SK-N-SH treated with all-trans-retinoic acid at 6 μM for 48 hours (cell line): ENCODE data around the gene APAF1.
"Not testable (repeated sequence)": the region's sequence is repeated elsewhere in the genome, so short reads cannot be mapped to it uniquely, and the experiment has no call there.

ENCODE experiments used
- ATAC-seq: fragments of 200-7000 bp; cut with Tn5 transposase; 3 replicates; pipeline ENCODE4 v1.9.1; 2020; ENCODE audit warnings: mild to moderate bottlenecking, moderate library complexity
- ARNTL ChIP-seq: fragments of 450-650 bp; formaldehyde crosslinking; IDR thresholded peaks from 2 replicates; pipeline ENCODE4 v1.5.0; 2020; ENCODE audit warnings: low read depth, mild to moderate bottlenecking, moderate library complexity, borderline replicate concordance
- CSDC2 ChIP-seq: fragments of 250-450 bp; sonication (Bioruptor Pico); IDR thresholded peaks from 2 replicates; pipeline ENCODE4 v1.5.0; 2020; ENCODE audit warnings: mild to moderate bottlenecking, moderate library complexity
- ESRRG ChIP-seq: fragments of 250-450 bp; sonication (Bioruptor Pico); IDR thresholded peaks from 2 replicates; pipeline ENCODE4 v1.6.1; 2021; ENCODE audit warnings: mild to moderate bottlenecking
- GLIS3 ChIP-seq: fragments of 250-450 bp; sonication (Bioruptor Pico); IDR thresholded peaks from 2 replicates; pipeline ENCODE4 v1.5.0; 2020; ENCODE audit warnings: mild to moderate bottlenecking, moderate library complexity
- ISL1 ChIP-seq: fragments of 250-450 bp; sonication (Bioruptor Pico); IDR thresholded peaks from 2 replicates; pipeline ENCODE4 v2.1.2; 2022; ENCODE audit warnings: mild to moderate bottlenecking, moderate library complexity
- OSR1 ChIP-seq: fragments of 250-450 bp; sonication (Bioruptor Pico); IDR thresholded peaks from 2 replicates; pipeline ENCODE4 v1.8.0; 2022; ENCODE audit warnings: moderate library complexity, mild to moderate bottlenecking, inconsistent platforms
- RARB ChIP-seq: fragments of 250-450 bp; sonication (Bioruptor Pico); IDR thresholded peaks from 2 replicates; pipeline ENCODE4 v1.8.0; 2021; ENCODE audit warnings: mild to moderate bottlenecking, moderate library complexity
- SNAI2 ChIP-seq: fragments of 250-450 bp; sonication (Bioruptor Pico); IDR thresholded peaks from 2 replicates; pipeline ENCODE4 v1.5.0; 2020; ENCODE audit warnings: mild to moderate bottlenecking, moderate library complexity
- ZC3H10 ChIP-seq: fragments of 250-450 bp; sonication (Bioruptor Pico); IDR thresholded peaks from 2 replicates; pipeline ENCODE4 v1.5.1; 2021; ENCODE audit warnings: mild to moderate bottlenecking, moderate library complexity
- ZFP3 ChIP-seq: fragments of 250-450 bp; sonication (Bioruptor Pico); IDR thresholded peaks from 2 replicates; pipeline ENCODE4 v1.5.0; 2020; ENCODE audit warnings: mild to moderate bottlenecking, moderate library complexity
- ZNF565 ChIP-seq: fragments of 450-650 bp; formaldehyde crosslinking; conservative IDR thresholded peaks from 2 replicates; pipeline ENCODE4 v1.5.0; 2020; ENCODE audit warnings: low read depth, mild to moderate bottlenecking, moderate library complexity
- ZNF70 ChIP-seq: fragments of 450-650 bp; formaldehyde crosslinking; IDR thresholded peaks from 2 replicates; pipeline ENCODE4 v1.5.0; 2020; ENCODE audit warnings: mild to moderate bottlenecking, moderate library complexity
- TF ChIP-seq, protein P1 (sequence below): fragments of 250-450 bp; sonication (Bioruptor Pico); IDR thresholded peaks from 2 replicates; pipeline ENCODE4 v1.5.0; 2020; ENCODE audit warnings: mild to moderate bottlenecking, moderate library complexity
- TF ChIP-seq, protein P2 (sequence below): fragments of 250-450 bp; sonication (Bioruptor Pico); IDR thresholded peaks from 2 replicates; pipeline ENCODE4 v1.5.1; 2021; ENCODE audit warnings: mild to moderate bottlenecking, moderate library complexity
- TF ChIP-seq, protein P3 (sequence below): fragments of 250-450 bp; sonication (Bioruptor Pico); IDR thresholded peaks from 2 replicates; pipeline ENCODE4 v1.8.0; 2021; ENCODE audit warnings: low read depth, mild to moderate bottlenecking, moderate library complexity, borderline replicate concordance
- TF ChIP-seq, protein P4 (sequence below): fragments of 250-450 bp; sonication (Bioruptor Pico); IDR thresholded peaks from 2 replicates; pipeline ENCODE4 v1.8.0; 2020; ENCODE audit warnings: mild to moderate bottlenecking, moderate library complexity, borderline replicate concordance
- TF ChIP-seq, protein P5 (sequence below): fragments of 250-450 bp; sonication (Bioruptor Pico); IDR thresholded peaks from 2 replicates; pipeline ENCODE4 v1.5.1; 2020; ENCODE audit warnings: low read depth, mild to moderate bottlenecking, moderate library complexity

Gene APAF1, protein sequence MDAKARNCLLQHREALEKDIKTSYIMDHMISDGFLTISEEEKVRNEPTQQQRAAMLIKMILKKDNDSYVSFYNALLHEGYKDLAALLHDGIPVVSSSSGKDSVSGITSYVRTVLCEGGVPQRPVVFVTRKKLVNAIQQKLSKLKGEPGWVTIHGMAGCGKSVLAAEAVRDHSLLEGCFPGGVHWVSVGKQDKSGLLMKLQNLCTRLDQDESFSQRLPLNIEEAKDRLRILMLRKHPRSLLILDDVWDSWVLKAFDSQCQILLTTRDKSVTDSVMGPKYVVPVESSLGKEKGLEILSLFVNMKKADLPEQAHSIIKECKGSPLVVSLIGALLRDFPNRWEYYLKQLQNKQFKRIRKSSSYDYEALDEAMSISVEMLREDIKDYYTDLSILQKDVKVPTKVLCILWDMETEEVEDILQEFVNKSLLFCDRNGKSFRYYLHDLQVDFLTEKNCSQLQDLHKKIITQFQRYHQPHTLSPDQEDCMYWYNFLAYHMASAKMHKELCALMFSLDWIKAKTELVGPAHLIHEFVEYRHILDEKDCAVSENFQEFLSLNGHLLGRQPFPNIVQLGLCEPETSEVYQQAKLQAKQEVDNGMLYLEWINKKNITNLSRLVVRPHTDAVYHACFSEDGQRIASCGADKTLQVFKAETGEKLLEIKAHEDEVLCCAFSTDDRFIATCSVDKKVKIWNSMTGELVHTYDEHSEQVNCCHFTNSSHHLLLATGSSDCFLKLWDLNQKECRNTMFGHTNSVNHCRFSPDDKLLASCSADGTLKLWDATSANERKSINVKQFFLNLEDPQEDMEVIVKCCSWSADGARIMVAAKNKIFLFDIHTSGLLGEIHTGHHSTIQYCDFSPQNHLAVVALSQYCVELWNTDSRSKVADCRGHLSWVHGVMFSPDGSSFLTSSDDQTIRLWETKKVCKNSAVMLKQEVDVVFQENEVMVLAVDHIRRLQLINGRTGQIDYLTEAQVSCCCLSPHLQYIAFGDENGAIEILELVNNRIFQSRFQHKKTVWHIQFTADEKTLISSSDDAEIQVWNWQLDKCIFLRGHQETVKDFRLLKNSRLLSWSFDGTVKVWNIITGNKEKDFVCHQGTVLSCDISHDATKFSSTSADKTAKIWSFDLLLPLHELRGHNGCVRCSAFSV (N-terminal part only)

DNA sequence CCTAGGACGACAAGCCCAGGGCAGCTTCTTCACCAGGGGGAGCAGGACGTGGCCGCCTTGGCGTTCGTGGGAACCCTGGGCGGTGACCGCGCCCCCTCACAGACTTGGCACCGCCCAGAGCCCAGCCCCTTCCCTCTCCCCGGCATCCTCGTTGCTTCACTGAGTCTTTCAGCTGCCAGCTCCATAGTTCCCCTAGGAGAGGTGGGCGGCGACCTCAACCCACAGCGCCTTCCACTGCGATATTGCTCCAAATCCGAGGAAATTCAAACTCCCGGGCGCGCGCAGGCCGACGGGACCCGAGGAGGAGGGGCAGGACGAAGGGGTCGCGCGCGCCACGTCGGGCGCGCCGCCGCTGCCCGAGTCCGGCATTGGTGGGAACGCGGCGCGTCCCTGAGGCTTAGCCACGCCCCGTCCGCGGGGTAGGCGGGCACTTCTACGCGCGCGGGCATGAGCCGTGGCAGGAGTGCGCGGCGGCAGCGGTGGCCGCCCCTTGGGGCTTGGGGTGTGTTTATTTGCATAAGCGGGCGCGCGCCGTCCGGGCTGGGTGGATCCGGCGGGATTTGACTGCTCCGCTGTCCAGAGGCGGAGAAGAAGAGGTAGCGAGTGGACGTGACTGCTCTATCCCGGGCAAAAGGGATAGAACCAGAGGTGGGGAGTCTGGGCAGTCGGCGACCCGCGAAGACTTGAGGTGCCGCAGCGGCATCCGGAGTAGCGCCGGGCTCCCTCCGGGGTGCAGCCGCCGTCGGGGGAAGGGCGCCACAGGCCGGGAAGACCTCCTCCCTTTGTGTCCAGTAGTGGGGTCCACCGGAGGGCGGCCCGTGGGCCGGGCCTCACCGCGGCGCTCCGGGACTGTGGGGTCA, at the start of gene APAF1, which contains the start of gene IKBIP:
TSS of gene APAF1 (plus strand) at position 579 of the 860 bp plus-strand sequence. CDS start 3,070 bp downstream, outside the sequence.
TSS of gene IKBIP (minus strand) at position 77 of the 860 bp plus-strand sequence. CDS start 87 bp downstream, outside the sequence.
- TF ChIP-seq RARB (no peak), ZFP3 (CRISPR knock-in tag) (no peak), ZNF70 (no peak)
- TF ChIP-seq, protein P1, sequence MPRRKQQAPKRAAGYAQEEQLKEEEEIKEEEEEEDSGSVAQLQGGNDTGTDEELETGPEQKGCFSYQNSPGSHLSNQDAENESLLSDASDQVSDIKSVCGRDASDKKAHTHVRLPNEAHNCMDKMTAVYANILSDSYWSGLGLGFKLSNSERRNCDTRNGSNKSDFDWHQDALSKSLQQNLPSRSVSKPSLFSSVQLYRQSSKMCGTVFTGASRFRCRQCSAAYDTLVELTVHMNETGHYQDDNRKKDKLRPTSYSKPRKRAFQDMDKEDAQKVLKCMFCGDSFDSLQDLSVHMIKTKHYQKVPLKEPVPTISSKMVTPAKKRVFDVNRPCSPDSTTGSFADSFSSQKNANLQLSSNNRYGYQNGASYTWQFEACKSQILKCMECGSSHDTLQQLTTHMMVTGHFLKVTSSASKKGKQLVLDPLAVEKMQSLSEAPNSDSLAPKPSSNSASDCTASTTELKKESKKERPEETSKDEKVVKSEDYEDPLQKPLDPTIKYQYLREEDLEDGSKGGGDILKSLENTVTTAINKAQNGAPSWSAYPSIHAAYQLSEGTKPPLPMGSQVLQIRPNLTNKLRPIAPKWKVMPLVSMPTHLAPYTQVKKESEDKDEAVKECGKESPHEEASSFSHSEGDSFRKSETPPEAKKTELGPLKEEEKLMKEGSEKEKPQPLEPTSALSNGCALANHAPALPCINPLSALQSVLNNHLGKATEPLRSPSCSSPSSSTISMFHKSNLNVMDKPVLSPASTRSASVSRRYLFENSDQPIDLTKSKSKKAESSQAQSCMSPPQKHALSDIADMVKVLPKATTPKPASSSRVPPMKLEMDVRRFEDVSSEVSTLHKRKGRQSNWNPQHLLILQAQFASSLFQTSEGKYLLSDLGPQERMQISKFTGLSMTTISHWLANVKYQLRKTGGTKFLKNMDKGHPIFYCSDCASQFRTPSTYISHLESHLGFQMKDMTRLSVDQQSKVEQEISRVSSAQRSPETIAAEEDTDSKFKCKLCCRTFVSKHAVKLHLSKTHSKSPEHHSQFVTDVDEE (CRISPR knock-in tag): peak; percentile 10; the same call in 1 of the 2 replicates
- peak; percentile 91 for ATAC-seq

DNA sequence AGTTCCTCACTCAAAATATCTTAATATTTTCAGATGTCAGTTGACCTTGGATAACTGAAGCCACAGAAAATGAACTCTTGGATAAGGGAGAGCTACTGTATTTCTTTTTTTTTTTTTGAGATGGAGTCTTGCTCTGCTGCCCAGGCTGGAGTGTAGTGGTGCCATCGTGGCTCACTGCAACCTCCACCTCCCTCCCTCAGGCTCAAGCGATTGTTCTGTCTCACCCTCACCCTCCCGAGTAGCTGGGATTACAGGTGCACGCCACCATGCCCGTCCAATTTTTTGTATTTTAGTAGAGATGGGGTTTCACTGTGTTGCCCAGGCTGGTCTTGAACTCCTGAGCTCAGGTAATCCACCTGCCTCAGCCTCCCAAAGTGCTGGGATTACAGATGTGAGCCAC, 47.8 kb upstream of the APAF1 start:
- not testable (repeated sequence) for ATAC-seq

DNA sequence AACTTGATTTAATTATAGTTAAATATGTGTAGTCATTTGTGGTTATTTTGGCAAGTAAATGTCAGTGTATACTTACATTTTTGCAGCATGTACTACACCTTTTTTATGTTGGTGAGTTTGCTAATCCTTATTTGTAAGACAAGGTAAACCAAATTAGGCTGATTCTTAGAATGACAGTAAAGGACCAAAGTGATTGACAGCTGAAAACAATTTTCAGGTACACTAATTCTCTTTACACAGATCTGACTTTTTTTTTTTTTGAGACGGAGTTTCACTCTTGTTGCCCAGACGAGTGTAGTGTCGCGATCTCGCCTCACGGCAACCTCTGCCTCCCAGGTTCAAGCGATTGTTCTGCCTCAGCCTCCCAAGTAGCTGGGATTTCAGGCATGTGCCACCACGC, 43.2 kb upstream of the APAF1 start:
- ATAC-seq: no peak

More for the DNA sequence above, 43.2 kb upstream of the APAF1 start:
- TF ChIP-seq SNAI2 (no peak), ISL1 (CRISPR knock-in tag) (no peak), ARNTL (CRISPR knock-in tag) (no peak), GLIS3 (CRISPR knock-in tag) (no peak), ZC3H10 (CRISPR knock-in tag) (no peak), OSR1 (CRISPR knock-in tag) (no peak), CSDC2 (CRISPR knock-in tag) (no peak), ESRRG (CRISPR knock-in tag) (no peak), ZNF565 (no peak)
- TF ChIP-seq, protein P2, sequence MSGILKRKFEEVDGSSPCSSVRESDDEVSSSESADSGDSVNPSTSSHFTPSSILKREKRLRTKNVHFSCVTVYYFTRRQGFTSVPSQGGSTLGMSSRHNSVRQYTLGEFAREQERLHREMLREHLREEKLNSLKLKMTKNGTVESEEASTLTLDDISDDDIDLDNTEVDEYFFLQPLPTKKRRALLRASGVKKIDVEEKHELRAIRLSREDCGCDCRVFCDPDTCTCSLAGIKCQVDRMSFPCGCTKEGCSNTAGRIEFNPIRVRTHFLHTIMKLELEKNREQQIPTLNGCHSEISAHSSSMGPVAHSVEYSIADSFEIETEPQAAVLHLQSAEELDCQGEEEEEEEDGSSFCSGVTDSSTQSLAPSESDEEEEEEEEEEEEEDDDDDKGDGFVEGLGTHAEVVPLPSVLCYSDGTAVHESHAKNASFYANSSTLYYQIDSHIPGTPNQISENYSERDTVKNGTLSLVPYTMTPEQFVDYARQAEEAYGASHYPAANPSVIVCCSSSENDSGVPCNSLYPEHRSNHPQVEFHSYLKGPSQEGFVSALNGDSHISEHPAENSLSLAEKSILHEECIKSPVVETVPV (CRISPR knock-in tag): no peak
- TF ChIP-seq, protein P3, sequence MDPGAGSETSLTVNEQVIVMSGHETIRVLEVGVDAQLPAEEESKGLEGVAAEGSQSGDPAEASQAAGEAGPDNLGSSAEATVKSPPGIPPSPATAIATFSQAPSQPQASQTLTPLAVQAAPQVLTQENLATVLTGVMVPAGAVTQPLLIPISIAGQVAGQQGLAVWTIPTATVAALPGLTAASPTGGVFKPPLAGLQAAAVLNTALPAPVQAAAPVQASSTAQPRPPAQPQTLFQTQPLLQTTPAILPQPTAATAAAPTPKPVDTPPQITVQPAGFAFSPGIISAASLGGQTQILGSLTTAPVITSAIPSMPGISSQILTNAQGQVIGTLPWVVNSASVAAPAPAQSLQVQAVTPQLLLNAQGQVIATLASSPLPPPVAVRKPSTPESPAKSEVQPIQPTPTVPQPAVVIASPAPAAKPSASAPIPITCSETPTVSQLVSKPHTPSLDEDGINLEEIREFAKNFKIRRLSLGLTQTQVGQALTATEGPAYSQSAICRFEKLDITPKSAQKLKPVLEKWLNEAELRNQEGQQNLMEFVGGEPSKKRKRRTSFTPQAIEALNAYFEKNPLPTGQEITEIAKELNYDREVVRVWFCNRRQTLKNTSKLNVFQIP (CRISPR knock-in tag): no peak
- TF ChIP-seq, protein P4, sequence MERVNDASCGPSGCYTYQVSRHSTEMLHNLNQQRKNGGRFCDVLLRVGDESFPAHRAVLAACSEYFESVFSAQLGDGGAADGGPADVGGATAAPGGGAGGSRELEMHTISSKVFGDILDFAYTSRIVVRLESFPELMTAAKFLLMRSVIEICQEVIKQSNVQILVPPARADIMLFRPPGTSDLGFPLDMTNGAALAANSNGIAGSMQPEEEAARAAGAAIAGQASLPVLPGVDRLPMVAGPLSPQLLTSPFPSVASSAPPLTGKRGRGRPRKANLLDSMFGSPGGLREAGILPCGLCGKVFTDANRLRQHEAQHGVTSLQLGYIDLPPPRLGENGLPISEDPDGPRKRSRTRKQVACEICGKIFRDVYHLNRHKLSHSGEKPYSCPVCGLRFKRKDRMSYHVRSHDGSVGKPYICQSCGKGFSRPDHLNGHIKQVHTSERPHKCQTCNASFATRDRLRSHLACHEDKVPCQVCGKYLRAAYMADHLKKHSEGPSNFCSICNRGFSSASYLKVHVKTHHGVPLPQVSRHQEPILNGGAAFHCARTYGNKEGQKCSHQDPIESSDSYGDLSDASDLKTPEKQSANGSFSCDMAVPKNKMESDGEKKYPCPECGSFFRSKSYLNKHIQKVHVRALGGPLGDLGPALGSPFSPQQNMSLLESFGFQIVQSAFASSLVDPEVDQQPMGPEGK: no peak
- TF ChIP-seq, protein P5, sequence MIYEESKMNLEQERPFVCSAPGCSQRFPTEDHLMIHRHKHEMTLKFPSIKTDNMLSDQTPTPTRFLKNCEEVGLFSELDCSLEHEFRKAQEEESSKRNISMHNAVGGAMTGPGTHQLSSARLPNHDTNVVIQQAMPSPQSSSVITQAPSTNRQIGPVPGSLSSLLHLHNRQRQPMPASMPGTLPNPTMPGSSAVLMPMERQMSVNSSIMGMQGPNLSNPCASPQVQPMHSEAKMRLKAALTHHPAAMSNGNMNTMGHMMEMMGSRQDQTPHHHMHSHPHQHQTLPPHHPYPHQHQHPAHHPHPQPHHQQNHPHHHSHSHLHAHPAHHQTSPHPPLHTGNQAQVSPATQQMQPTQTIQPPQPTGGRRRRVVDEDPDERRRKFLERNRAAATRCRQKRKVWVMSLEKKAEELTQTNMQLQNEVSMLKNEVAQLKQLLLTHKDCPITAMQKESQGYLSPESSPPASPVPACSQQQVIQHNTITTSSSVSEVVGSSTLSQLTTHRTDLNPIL (CRISPR knock-in tag): no peak
- TF ChIP-seq, protein P1 (CRISPR knock-in tag): no peak
- TF ChIP-seq, all 23 proteins: peak for 0
